Ovary (tissue), 3 donors: Measurements from ENCODE around the gene KRTAP19-1.

ENCODE experiments used
- POLR2A ChIP-seq: fragments of 450-650 bp; IDR thresholded peaks from one replicate; pipeline ENCODE4 v1.6.1; 2017; ENCODE audit warnings: antibody characterized with exemption, mild to moderate bottlenecking, moderate library complexity
- TF ChIP-seq, protein P1 (sequence below), 3 donors: fragments of 450-650 bp in 2 of 3; fragments of 200-600 bp in 1 of 3; IDR thresholded peaks; one replicate each; pipeline versions ENCODE4 v1.5.1 to v1.8.0; 2016 to 2022; ENCODE audit warnings: antibody characterized with exemption in 3 of 3, mild to moderate bottlenecking in 1 of 3
- donor health status: DM: no; HTN: no; CAD: no.

DNA sequence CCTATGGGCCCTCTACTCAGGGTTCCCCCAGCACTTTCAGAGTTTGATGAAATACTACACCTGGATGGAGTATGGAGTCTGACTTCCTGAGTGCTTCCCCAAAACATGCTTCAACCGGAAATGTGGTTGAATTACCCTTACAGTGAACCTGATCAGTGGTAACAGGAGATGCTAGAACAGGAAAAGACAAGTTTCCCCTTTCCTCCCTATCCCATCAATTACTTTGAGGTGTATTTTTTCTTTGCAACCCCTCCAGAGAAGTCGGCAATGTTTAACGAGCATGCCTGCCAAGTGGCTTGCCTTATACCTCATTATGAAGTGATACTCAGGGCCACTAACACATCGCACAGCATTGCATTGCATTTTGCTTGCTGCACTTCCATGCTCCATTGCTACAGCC is 33.1 kb downstream of the KRTAP19-1 start:
- TF ChIP-seq, protein P1, sequence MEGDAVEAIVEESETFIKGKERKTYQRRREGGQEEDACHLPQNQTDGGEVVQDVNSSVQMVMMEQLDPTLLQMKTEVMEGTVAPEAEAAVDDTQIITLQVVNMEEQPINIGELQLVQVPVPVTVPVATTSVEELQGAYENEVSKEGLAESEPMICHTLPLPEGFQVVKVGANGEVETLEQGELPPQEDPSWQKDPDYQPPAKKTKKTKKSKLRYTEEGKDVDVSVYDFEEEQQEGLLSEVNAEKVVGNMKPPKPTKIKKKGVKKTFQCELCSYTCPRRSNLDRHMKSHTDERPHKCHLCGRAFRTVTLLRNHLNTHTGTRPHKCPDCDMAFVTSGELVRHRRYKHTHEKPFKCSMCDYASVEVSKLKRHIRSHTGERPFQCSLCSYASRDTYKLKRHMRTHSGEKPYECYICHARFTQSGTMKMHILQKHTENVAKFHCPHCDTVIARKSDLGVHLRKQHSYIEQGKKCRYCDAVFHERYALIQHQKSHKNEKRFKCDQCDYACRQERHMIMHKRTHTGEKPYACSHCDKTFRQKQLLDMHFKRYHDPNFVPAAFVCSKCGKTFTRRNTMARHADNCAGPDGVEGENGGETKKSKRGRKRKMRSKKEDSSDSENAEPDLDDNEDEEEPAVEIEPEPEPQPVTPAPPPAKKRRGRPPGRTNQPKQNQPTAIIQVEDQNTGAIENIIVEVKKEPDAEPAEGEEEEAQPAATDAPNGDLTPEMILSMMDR (IDR thresholded peaks at IDR 0.05): no peak
- TF ChIP-seq POLR2A: no peak
